IMR-90 (cell line): ENCODE data around the gene ZSCAN12. TPM values are rescaled to one million over a fixed set of nuclear protein-coding genes. Genes with fewer than 3 reads are reported as not detected.

Experiments used
- ATAC-seq: fragments of 200-7000 bp; cut with Tn5 transposase; 2 replicates; pipeline ENCODE4 v1.9.1; 2020; ENCODE audit warnings: low read depth, mild to moderate bottlenecking, moderate library complexity
- BruUV-seq: library from RNA; stranded (reverse); fragments of 400-500 nt; replicated peaks from 2 replicates; lab custom pipeline; 2021; lab: Mats Ljungman, UMichigan
- CTCF ChIA-PET: fragments of 300-600 bp; formaldehyde crosslinking; extraction: SDS; loops from one replicate; lab custom pipeline; 2021; ENCODE audit warnings: antibody characterized with exemption; lab: Yijun Ruan, JAX
- POLR2A ChIA-PET: fragments of 300-600 bp; sonication (Branson Sonifier 250); formaldehyde crosslinking; loops from one replicate; lab custom pipeline; 2022; ENCODE audit warnings: antibody characterized with exemption; ENCODE audit not compliant: unreplicated experiment; lab: Charles Lee
- DNase-seq: peaks from one replicate; pipeline ENCODE4 v3.0.0; 2013
- H2AFZ ChIP-seq: replicated peaks from 2 replicates; pipeline ENCODE3; 2013; ENCODE audit warnings: low read length, mild to moderate bottlenecking; ENCODE audit not compliant: poor library complexity
- H2AK5ac ChIP-seq: 2 replicates; pipeline ENCODE4 v1.6.1; 2013; ENCODE audit warnings: low read depth, low read length, inconsistent platforms
- H2AK9ac ChIP-seq: replicated peaks from 2 replicates; pipeline ENCODE3; 2013; ENCODE audit warnings: mild to moderate bottlenecking, low read depth, low read length, moderate library complexity; ENCODE audit not compliant: poor library complexity
- H2BK120ac ChIP-seq: 2 replicates; pipeline ENCODE4 v1.6.1; 2013; ENCODE audit warnings: low read depth, low read length, inconsistent platforms
- H2BK15ac ChIP-seq: 3 replicates; pipeline ENCODE4 v1.6.1; 2013; ENCODE audit warnings: low read depth, low read length, inconsistent platforms
- H2BK20ac ChIP-seq: 2 replicates; pipeline ENCODE4 v1.6.1; 2013; ENCODE audit warnings: low read depth, mild to moderate bottlenecking, inconsistent platforms, low read length, moderate library complexity
- H2BK5ac ChIP-seq: 2 replicates; pipeline ENCODE4 v1.6.1; 2013; ENCODE audit warnings: mild to moderate bottlenecking, low read depth, low read length, inconsistent platforms; ENCODE audit not compliant: poor library complexity, severe bottlenecking
- H3K14ac ChIP-seq: replicated peaks from 2 replicates; pipeline ENCODE4 v1.6.1; 2013; ENCODE audit warnings: low read depth, low read length, inconsistent platforms
- H3K18ac ChIP-seq: 2 replicates; pipeline ENCODE4 v1.6.1; 2013; ENCODE audit warnings: low read depth, low read length, control low read depth
- H3K23ac ChIP-seq: 2 replicates; pipeline ENCODE4 v1.6.1; 2013; ENCODE audit warnings: low read depth, low read length, inconsistent platforms
- H3K27ac ChIP-seq: 2 replicates; pipeline ENCODE4 v1.5.1; 2013; ENCODE audit warnings: mild to moderate bottlenecking, control low read depth, low read length; ENCODE audit not compliant: insufficient read depth
- H3K27me3 ChIP-seq: 2 replicates; pipeline ENCODE4 v1.6.1; 2013; ENCODE audit warnings: low read length; ENCODE audit not compliant: control insufficient read depth, insufficient read depth
- H3K36me3 ChIP-seq: 2 replicates; pipeline ENCODE4 v1.6.1; 2013; ENCODE audit warnings: low read length, mixed read lengths; ENCODE audit not compliant: control insufficient read depth, insufficient read depth
- H3K4ac ChIP-seq: 2 replicates; pipeline ENCODE4 v1.6.1; 2013; ENCODE audit warnings: low read depth, low read length, inconsistent platforms
- H3K4me1 ChIP-seq: 2 replicates; pipeline ENCODE4 v1.6.1; 2013; ENCODE audit warnings: low read length, mixed read lengths; ENCODE audit not compliant: control insufficient read depth, insufficient read depth
- H3K4me2 ChIP-seq: 2 replicates; pipeline ENCODE4 v1.6.1; 2013; ENCODE audit warnings: low read depth, mild to moderate bottlenecking, control low read depth, low read length, moderate library complexity
- H3K4me3 ChIP-seq: 2 replicates; pipeline ENCODE4 v1.5.1; 2013; ENCODE audit warnings: low read depth, mild to moderate bottlenecking, control low read depth, low read length, moderate library complexity; ENCODE audit not compliant: insufficient read depth
- H3K56ac ChIP-seq: 2 replicates; pipeline ENCODE4 v1.6.1; 2013; ENCODE audit warnings: low read length, inconsistent platforms; ENCODE audit not compliant: insufficient read depth; ENCODE audit errors: extremely low read depth
- H3K79me1 ChIP-seq, 2 experiments: 2 replicates each; pipeline ENCODE4 v1.6.1; 2013; ENCODE audit warnings: low read length in 2 of 2, inconsistent platforms in 1 of 2, low read depth in 1 of 2
- H3K9ac ChIP-seq: 2 replicates; pipeline ENCODE4 v1.6.1; 2013; ENCODE audit warnings: low read depth, low read length, control low read depth
- H3K9me1 ChIP-seq: 2 replicates; pipeline ENCODE4 v1.6.1; 2013; ENCODE audit warnings: low read length, inconsistent platforms; ENCODE audit not compliant: insufficient read depth
- H3K9me3 ChIP-seq: 2 replicates; pipeline ENCODE4 v1.6.1; 2013; ENCODE audit warnings: low read length; ENCODE audit not compliant: control insufficient read depth, insufficient read depth
- H4K20me1 ChIP-seq: 2 replicates; pipeline ENCODE4 v1.6.1; 2013; ENCODE audit warnings: low read length, inconsistent platforms; ENCODE audit not compliant: insufficient read depth
- H4K5ac ChIP-seq: 2 replicates; pipeline ENCODE4 v1.6.1; 2013; ENCODE audit warnings: mild to moderate bottlenecking, low read depth, low read length, control low read depth
- H4K8ac ChIP-seq, 2 experiments: 2 replicates each; pipeline ENCODE4 v1.6.1; 2013; ENCODE audit warnings: low read depth in 2 of 2, low read length in 2 of 2, control low read depth in 1 of 2, inconsistent platforms in 1 of 2
- H4K91ac ChIP-seq: 2 replicates; pipeline ENCODE4 v1.6.1; 2013; ENCODE audit warnings: low read depth, low read length, inconsistent platforms; ENCODE audit not compliant: insufficient read depth
- BHLHE40 ChIP-seq: fragments of 150-350 bp; IDR thresholded peaks from 2 replicates; pipeline ENCODE4 v1.6.1; 2016; ENCODE audit warnings: mild to moderate bottlenecking, low read depth, low read length
- CEBPB ChIP-seq: IDR thresholded peaks from 2 replicates; pipeline ENCODE4 v1.6.1; 2012; ENCODE audit warnings: low read depth, low read length, improper control_type of control experiment
- CHD1 ChIP-seq: IDR thresholded peaks from 2 replicates; pipeline ENCODE4 v1.6.1; 2012; ENCODE audit warnings: low read depth, low read length, improper control_type of control experiment
- FOS ChIP-seq: fragments of 150-350 bp; IDR thresholded peaks from 2 replicates; pipeline ENCODE4 v1.6.1; 2016; ENCODE audit warnings: low read depth, low read length
- MAFK ChIP-seq: IDR thresholded peaks from 2 replicates; pipeline ENCODE4 v1.6.1; 2012; ENCODE audit warnings: low read depth, low read length, improper control_type of control experiment
- MAZ ChIP-seq: IDR thresholded peaks from 2 replicates; pipeline ENCODE4 v1.6.1; 2012; ENCODE audit warnings: low read depth, mild to moderate bottlenecking, low read length, improper control_type of control experiment, moderate library complexity, borderline replicate concordance
- POLR2A ChIP-seq: IDR thresholded peaks from 2 replicates; pipeline ENCODE4 v1.6.1; 2012; ENCODE audit warnings: mild to moderate bottlenecking, low read depth, low read length
- RAD21 ChIP-seq: IDR thresholded peaks from 2 replicates; pipeline ENCODE4 v1.6.1; 2012; ENCODE audit warnings: low read length, improper control_type of control experiment
- RCOR1 ChIP-seq: IDR thresholded peaks from 2 replicates; pipeline ENCODE4 v1.6.1; 2012; ENCODE audit warnings: mild to moderate bottlenecking, low read length, improper control_type of control experiment; ENCODE audit not compliant: insufficient replicate concordance
- RFX5 ChIP-seq: IDR thresholded peaks from 2 replicates; pipeline ENCODE4 v1.8.0; 2012; ENCODE audit warnings: low read depth, mild to moderate bottlenecking, low read length, moderate library complexity
- SMC3 ChIP-seq: fragments of 150-350 bp; IDR thresholded peaks from 2 replicates; pipeline ENCODE4 v1.6.1; 2016; ENCODE audit warnings: low read depth, mild to moderate bottlenecking, antibody characterized with exemption, low read length, moderate library complexity
- USF2 ChIP-seq: fragments of 150-350 bp; IDR thresholded peaks from 2 replicates; pipeline ENCODE4 v1.6.1; 2017; ENCODE audit warnings: mild to moderate bottlenecking, antibody characterized with exemption, low read length, low read depth
- WGBS, 2 experiments: methylation state at CpG; one replicate each; pipeline versions ENCODE4 v1.1.5 to v1.1.7; 2013; ENCODE audit warnings: missing lambda C conversion rate in 2 of 2; ENCODE audit not compliant: insufficient read length in 1 of 2; ENCODE audit errors: extremely low coverage in 2 of 2; 5-methylcytosine and 5-hydroxymethylcytosine counted together
- dilution Hi-C: fragments of 300-500 bp; cut with HindIII; formaldehyde crosslinking; loops from one replicate; pipeline ENCODE4 v1.14.3; 2018; ENCODE audit warnings: low sequenced_read_pairs; ENCODE audit not compliant: unreplicated experiment
- in situ Hi-C: fragments of 300-500 bp; cut with MboI; formaldehyde crosslinking; loops from 3 replicates; pipeline ENCODE4 v1.14.3; 2019; ENCODE audit warnings: low sequenced_read_pairs, inconsistent platforms, mixed read lengths
- intact Hi-C: fragments of 100-400 bp; cut with micrococcal nuclease; formaldehyde crosslinking; loops from 2 replicates; pipeline ENCODE4 v1.10.0; 2022
- polyA plus RNA-seq, 3 experiments: library from polyadenylated mRNA; depleted of rRNA; stranded (reverse); fragments of >200 nt; gene quantifications; 2 replicates each; pipeline ENCODE4 v1.2.3, GENCODE V29; 2012; ENCODE audit warnings: low replicate concordance in 1 of 3
- total RNA-seq: library from RNA; depleted of rRNA; stranded (reverse); fragments of >200 nt; gene quantifications from 2 replicates; pipeline ENCODE4 v1.2.3, GENCODE V29; 2012
- TF ChIP-seq, protein P1 (sequence below): conservative IDR thresholded peaks from 2 replicates; pipeline ENCODE4 v1.5.1; 2012; ENCODE audit warnings: mild to moderate bottlenecking, low read depth, low read length, improper control_type of control experiment
- TF ChIP-seq, protein P2 (sequence below): fragments of 150-350 bp; IDR thresholded peaks from 2 replicates; pipeline ENCODE4 v1.6.1; 2016; ENCODE audit warnings: low read depth, mild to moderate bottlenecking, low read length, moderate library complexity, borderline replicate concordance

ZSCAN12 gene
- total and polyA plus RNA-seq, 2 of the 4 experiments (the other 2 are of a cell fraction): 2.0 to 6.5 TPM

GRCh38 chr6:28373925-28374324 lies 25.6 kb downstream of the ZSCAN12 start:
- POLR2A ChIA-PET: no interaction called here
- Histone ChIP-seq H3K9ac (no peak overlapping the region), H3K9me1 (no peaks in the 10 kb centered on the region), H3K79me1 (peaks cover 0 to 5% of the 10 kb centered on the region in 2 experiments; a peak in 2 of 4 replicates), H4K5ac (no peak overlapping the region), H3K27me3 (no peaks in the 10 kb centered on the region), H3K27ac (no peak overlapping the region), H3K23ac (no peak overlapping the region), H4K91ac (no peak overlapping the region), H4K8ac (no peak overlapping the region), H2BK20ac (no peak overlapping the region), H3K4me3 (no peak overlapping the region), H2BK5ac (no peak overlapping the region), H2BK15ac (no peak overlapping the region), H3K56ac (no peak overlapping the region), H4K20me1 (no peaks in the 10 kb centered on the region), H2BK120ac (no peak overlapping the region), H3K4me2 (no peak overlapping the region), H2AK9ac (no peak overlapping the region), H3K9me3 (no peaks in the 10 kb centered on the region), H3K4ac (no peak overlapping the region), H3K14ac (no peak overlapping the region), H3K4me1 (no peaks in the 10 kb centered on the region), H2AK5ac (no peak overlapping the region), H3K36me3 (0 out of 2 replicates have a peak, but pooled peaks cover 2% of the 10 kb centered on the region), H3K18ac (no peak overlapping the region), H2AFZ (no peak overlapping the region)
- TF ChIP-seq, protein P1, sequence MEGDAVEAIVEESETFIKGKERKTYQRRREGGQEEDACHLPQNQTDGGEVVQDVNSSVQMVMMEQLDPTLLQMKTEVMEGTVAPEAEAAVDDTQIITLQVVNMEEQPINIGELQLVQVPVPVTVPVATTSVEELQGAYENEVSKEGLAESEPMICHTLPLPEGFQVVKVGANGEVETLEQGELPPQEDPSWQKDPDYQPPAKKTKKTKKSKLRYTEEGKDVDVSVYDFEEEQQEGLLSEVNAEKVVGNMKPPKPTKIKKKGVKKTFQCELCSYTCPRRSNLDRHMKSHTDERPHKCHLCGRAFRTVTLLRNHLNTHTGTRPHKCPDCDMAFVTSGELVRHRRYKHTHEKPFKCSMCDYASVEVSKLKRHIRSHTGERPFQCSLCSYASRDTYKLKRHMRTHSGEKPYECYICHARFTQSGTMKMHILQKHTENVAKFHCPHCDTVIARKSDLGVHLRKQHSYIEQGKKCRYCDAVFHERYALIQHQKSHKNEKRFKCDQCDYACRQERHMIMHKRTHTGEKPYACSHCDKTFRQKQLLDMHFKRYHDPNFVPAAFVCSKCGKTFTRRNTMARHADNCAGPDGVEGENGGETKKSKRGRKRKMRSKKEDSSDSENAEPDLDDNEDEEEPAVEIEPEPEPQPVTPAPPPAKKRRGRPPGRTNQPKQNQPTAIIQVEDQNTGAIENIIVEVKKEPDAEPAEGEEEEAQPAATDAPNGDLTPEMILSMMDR: no peak
- TF ChIP-seq, protein P2, sequence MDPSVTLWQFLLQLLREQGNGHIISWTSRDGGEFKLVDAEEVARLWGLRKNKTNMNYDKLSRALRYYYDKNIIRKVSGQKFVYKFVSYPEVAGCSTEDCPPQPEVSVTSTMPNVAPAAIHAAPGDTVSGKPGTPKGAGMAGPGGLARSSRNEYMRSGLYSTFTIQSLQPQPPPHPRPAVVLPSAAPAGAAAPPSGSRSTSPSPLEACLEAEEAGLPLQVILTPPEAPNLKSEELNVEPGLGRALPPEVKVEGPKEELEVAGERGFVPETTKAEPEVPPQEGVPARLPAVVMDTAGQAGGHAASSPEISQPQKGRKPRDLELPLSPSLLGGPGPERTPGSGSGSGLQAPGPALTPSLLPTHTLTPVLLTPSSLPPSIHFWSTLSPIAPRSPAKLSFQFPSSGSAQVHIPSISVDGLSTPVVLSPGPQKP: no peak
- no peak for TF ChIP-seq RAD21
- TF ChIP-seq FOS: no peak
- no peak for TF ChIP-seq BHLHE40
- no peak for TF ChIP-seq RFX5
- no peak for TF ChIP-seq CEBPB
- no peak for TF ChIP-seq CHD1
- no peak for TF ChIP-seq USF2
- no peak for TF ChIP-seq MAFK
- no peak for TF ChIP-seq RCOR1
- TF ChIP-seq SMC3: no peak
- no peak for TF ChIP-seq POLR2A
- TF ChIP-seq MAZ: no peak
- dilution Hi-C loops: no loop called here
- CTCF ChIA-PET: no interaction called here
- no CpG with 5 or more reads among the region's 1 CpG for WGBS, 2 experiments
- intact Hi-C loops: no loop called here
- no TSS peak for BruUV-seq
- ATAC-seq: no peak
- DNase-seq: no peak
- in situ Hi-C loops: no loop called here
